GM12874 (cell line): ENCODE measurements around the gene RPS26.

Experiments
- CTCF ChIP-seq: IDR thresholded peaks from 2 replicates; pipeline ENCODE4 v1.5.1; 2011; ENCODE audit warnings: low read depth, mild to moderate bottlenecking, control low read depth, low read length, moderate library complexity; ENCODE audit not compliant: insufficient read depth

Gene RPS26

GRCh38 chr12:56041552-56042429 lies at the start of gene RPS26:
Gene RPS26, plus strand, starts transcription at chr12:56041918. Its CDS starts 249 bp downstream, at chr12:56042167.
- peak; percentile 47 for TF ChIP-seq CTCF

- TF ChIP-seq CTCF: no peak
Observed at GRCh38 chr12:55993230-55993853, 48.4 kb upstream of the RPS26 start.

GRCh38 chr12:55995366-55995765 lies 46.4 kb upstream of the RPS26 start:
- no peak for TF ChIP-seq CTCF

- TF ChIP-seq CTCF: peak; percentile 71
Observed at GRCh38 chr12:55996201-55996714, 45.5 kb upstream of the RPS26 start.

- TF ChIP-seq CTCF: no peak
Observed at GRCh38 chr12:55996715-55997534, 44.8 kb upstream of the RPS26 start, which contains the start of gene SUOX. Gene SUOX, plus strand, starts transcription at chr12:55997276. Its CDS starts 4,946 bp downstream, at chr12:56002222.

- no peak for TF ChIP-seq CTCF
Observed at GRCh38 chr12:55997535-55997859, 44.2 kb upstream of the RPS26 start.
